ENCODE results near the gene ATXN3L.

The ATXN3L gene

DNA sequence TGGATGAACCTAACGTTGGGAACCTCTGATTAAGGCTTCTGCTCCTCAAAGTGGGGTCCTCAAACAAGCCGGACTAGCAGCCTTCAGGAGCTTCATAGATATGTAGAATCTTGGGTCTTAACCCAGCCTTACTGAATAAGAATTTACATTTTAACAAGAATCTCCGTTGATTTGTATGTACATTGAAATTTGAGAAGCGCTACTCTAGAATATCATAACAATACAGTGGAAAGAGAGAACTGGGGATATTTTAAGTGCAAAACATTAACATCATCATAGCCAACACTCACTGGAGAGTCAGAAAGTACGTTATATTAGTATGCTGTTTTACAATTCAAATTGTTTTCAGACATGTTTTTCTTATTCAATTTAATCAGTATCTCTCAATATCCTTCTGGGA, 31.2 kb downstream of the ATXN3L start:
- TF ChIP-seq, protein P1, sequence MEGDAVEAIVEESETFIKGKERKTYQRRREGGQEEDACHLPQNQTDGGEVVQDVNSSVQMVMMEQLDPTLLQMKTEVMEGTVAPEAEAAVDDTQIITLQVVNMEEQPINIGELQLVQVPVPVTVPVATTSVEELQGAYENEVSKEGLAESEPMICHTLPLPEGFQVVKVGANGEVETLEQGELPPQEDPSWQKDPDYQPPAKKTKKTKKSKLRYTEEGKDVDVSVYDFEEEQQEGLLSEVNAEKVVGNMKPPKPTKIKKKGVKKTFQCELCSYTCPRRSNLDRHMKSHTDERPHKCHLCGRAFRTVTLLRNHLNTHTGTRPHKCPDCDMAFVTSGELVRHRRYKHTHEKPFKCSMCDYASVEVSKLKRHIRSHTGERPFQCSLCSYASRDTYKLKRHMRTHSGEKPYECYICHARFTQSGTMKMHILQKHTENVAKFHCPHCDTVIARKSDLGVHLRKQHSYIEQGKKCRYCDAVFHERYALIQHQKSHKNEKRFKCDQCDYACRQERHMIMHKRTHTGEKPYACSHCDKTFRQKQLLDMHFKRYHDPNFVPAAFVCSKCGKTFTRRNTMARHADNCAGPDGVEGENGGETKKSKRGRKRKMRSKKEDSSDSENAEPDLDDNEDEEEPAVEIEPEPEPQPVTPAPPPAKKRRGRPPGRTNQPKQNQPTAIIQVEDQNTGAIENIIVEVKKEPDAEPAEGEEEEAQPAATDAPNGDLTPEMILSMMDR (conservative IDR thresholded peaks at IDR 0.05; ENCODE audit: low read depth, low read length) = no peak
- Histone ChIP-seq H3K27ac (no peak overlapping the region), H3K36me3 (ENCODE audit: insufficient read depth) (no peaks in the 10 kb centered on the region), H3K9ac (no peak overlapping the region), H3K4me3 (IDR thresholded peaks at IDR 0.05; ENCODE audit: insufficient read depth, low read depth, low read length) (no peak overlapping the region), H3K4me2 (no peak overlapping the region), H3K79me2 (ENCODE audit: insufficient read depth, low read depth) (no peaks in the 10 kb centered on the region), H3K27me3 (ENCODE audit: insufficient read depth, low read depth) (no peaks in the 10 kb centered on the region), H3K4me1 (ENCODE audit: low read depth, poor library complexity, severe bottlenecking) (peaks cover 29% of the 10 kb centered on the region), H4K20me1 (ENCODE audit: insufficient read depth) (no peaks in the 10 kb centered on the region), H2AFZ (ENCODE audit: low read depth) (no peak overlapping the region)

DNA sequence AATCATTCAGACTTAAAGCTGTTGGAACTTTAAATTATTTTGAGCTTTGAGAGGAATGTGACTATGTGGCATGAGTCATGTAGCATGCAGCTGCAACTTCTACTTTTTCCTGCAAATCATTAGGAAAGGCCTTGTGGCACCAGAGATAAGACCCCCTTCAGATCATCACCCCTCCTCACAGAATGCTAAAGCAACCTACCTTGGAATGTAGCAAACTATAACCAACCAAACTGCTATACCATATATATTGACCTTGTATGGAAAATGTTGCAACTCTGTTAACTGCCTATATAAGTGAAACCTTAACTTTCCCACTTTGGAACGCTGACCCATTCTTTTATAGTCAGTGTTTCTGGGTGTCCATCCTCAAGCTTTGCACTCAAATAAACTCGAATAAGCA, 32.0 kb downstream of the ATXN3L start:
- H4K20me1 ChIP-seq (ENCODE audit: insufficient read depth) = no peaks in the 10 kb centered on the region
- TF ChIP-seq, protein P1 (conservative IDR thresholded peaks at IDR 0.05; ENCODE audit: low read depth, low read length) = no peak
- H3K27ac ChIP-seq = no peak overlapping the region
- no peak overlapping the region for H3K4me2 ChIP-seq
- H3K27me3 ChIP-seq (ENCODE audit: insufficient read depth, low read depth) = no peaks in the 10 kb centered on the region
- peaks cover 29% of the 10 kb centered on the region for H3K4me1 ChIP-seq (ENCODE audit: low read depth, poor library complexity, severe bottlenecking)
- no peak overlapping the region for H2AFZ ChIP-seq (ENCODE audit: low read depth)
- no peaks in the 10 kb centered on the region for H3K79me2 ChIP-seq (ENCODE audit: insufficient read depth, low read depth)
- no peak overlapping the region for H3K9ac ChIP-seq
- H3K4me3 ChIP-seq (IDR thresholded peaks at IDR 0.05; ENCODE audit: insufficient read depth, low read depth, low read length) = no peak overlapping the region
- H3K36me3 ChIP-seq (ENCODE audit: insufficient read depth) = no peaks in the 10 kb centered on the region

DNA sequence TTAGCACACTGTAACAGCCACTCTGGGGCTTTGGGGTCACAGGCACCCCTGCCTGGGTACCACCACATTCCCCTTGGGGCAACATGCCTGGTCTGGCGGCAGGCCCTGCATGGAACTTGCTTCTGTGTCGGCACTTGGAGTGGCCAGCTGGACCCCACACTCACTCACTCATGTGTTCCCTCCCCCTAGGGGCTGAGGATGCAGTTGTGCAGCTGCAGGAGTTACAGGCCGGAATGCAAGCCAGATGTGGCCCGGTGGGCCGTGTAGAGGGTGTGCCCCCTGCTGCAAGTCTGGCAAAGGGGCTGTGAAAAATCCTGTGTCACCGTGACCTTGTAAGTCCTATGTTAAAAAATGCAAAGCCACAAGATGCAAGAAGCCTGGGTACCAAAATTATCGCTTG, 34.2 kb downstream of the ATXN3L start:
- no peaks in the 10 kb centered on the region for H4K20me1 ChIP-seq (ENCODE audit: insufficient read depth)
- H3K27me3 ChIP-seq (ENCODE audit: insufficient read depth, low read depth) = no peaks in the 10 kb centered on the region
- TF ChIP-seq, protein P1 (conservative IDR thresholded peaks at IDR 0.05; ENCODE audit: low read depth, low read length) = no peak
- H3K4me3 ChIP-seq (IDR thresholded peaks at IDR 0.05; ENCODE audit: insufficient read depth, low read depth, low read length) = no peak overlapping the region
- no peak overlapping the region for H2AFZ ChIP-seq (ENCODE audit: low read depth)
- no peak overlapping the region for H3K27ac ChIP-seq
- H3K4me2 ChIP-seq = no peak overlapping the region
- H3K4me1 ChIP-seq (ENCODE audit: low read depth, poor library complexity, severe bottlenecking) = peaks cover 29% of the 10 kb centered on the region
- H3K9ac ChIP-seq = no peak overlapping the region
- no peaks in the 10 kb centered on the region for H3K79me2 ChIP-seq (ENCODE audit: insufficient read depth, low read depth)
- H3K36me3 ChIP-seq (ENCODE audit: insufficient read depth) = no peaks in the 10 kb centered on the region

DNA sequence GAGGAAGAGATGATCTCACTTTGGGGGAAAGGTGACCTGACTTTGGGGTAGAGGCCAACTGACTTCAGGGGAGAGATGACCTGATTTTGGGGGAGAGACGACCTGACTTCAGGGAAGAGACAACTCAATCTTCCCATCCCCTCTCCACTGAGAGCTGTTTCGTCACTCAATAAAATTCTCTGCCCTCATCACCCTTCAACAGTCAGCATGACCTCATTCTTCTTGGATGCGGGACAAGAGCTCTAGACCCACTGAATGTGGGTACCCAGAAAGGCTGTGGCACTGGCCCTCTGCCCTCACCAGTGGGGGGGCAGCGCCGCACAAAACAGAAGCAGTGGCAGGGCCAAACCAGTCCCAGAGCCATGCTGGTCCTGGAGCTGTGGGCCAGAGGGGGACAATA, 34.6 kb downstream of the ATXN3L start:
- Histone ChIP-seq H2AFZ (ENCODE audit: low read depth) (no peak overlapping the region), H3K4me1 (ENCODE audit: low read depth, poor library complexity, severe bottlenecking) (peaks cover 29% of the 10 kb centered on the region), H3K9ac (no peak overlapping the region), H3K4me2 (no peak overlapping the region), H3K27ac (no peak overlapping the region), H3K36me3 (ENCODE audit: insufficient read depth) (no peaks in the 10 kb centered on the region), H4K20me1 (ENCODE audit: insufficient read depth) (no peaks in the 10 kb centered on the region), H3K79me2 (ENCODE audit: insufficient read depth, low read depth) (no peaks in the 10 kb centered on the region), H3K27me3 (ENCODE audit: insufficient read depth, low read depth) (no peaks in the 10 kb centered on the region), H3K4me3 (IDR thresholded peaks at IDR 0.05; ENCODE audit: insufficient read depth, low read depth, low read length) (no peak overlapping the region)
- TF ChIP-seq, protein P1 (conservative IDR thresholded peaks at IDR 0.05; ENCODE audit: low read depth, low read length) = no peak
